ENCODE results near the gene RAMP2. TPM values are rescaled to one million over a fixed set of nuclear protein-coding genes. Genes with fewer than 3 reads are reported as not detected.

Gene RAMP2
- total RNA-seq, 4 donors from 2014 or later = 51.3 to 90.6 (median 68.1) TPM

DNA sequence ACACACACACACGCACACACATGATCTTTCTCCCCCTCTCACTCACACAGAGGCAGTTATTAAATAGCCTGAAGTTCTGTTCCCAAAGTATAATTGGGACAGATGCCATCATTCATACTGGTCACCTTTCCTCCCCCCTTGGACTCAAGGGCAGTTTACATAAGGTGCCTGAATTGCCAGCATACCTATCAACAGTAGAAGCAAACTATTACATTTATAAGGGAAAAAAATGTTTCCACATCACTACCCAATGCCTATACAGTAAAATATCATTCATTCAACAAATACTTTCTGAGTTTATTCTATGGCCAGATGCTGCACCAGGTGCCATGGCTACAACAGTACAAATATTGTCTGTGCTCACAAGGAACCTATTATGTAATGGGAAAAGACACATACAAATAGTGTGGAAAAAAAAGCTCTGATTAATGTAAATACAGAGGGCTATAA lies 43.9 kb downstream of the RAMP2 start:
- TF ChIP-seq, protein P1, sequence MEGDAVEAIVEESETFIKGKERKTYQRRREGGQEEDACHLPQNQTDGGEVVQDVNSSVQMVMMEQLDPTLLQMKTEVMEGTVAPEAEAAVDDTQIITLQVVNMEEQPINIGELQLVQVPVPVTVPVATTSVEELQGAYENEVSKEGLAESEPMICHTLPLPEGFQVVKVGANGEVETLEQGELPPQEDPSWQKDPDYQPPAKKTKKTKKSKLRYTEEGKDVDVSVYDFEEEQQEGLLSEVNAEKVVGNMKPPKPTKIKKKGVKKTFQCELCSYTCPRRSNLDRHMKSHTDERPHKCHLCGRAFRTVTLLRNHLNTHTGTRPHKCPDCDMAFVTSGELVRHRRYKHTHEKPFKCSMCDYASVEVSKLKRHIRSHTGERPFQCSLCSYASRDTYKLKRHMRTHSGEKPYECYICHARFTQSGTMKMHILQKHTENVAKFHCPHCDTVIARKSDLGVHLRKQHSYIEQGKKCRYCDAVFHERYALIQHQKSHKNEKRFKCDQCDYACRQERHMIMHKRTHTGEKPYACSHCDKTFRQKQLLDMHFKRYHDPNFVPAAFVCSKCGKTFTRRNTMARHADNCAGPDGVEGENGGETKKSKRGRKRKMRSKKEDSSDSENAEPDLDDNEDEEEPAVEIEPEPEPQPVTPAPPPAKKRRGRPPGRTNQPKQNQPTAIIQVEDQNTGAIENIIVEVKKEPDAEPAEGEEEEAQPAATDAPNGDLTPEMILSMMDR (IDR thresholded peaks at IDR 0.05) = no peak
- no peak for DNase-seq (ENCODE audit: low spot score)
- no peak for ATAC-seq (ENCODE audit: low FRiP score)

- no peak for DNase-seq (ENCODE audit: low spot score)
- ATAC-seq (ENCODE audit: low FRiP score) = no peak
These were observed 45.2 kb downstream of the RAMP2 start for GRCh38 chr17:42806249-42806648.

DNA sequence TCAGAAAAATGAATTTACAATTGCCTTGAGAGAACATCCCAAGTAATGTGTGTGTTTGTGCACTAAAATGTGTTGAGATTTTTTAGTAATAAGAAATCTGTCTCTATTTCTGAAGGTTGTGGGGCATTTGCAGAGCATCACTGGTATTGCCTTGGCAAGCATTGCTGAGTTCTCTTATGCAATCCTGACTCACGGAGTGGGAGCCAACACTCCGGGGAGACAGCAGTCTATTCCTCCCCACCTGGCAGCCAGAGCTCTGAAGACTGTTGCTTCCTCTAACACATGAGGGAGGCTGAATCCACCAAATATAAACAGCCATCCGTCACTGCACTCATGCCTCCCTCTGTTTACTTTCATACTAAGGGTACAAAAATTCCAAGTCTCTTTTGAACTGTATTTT lies 48.2 kb downstream of the RAMP2 start:
- TF ChIP-seq, protein P1 (IDR thresholded peaks at IDR 0.05) = no peak
- DNase-seq (ENCODE audit: low spot score) (no peak), ATAC-seq (ENCODE audit: low FRiP score) (peak; percentile 97)

More at GRCh38 chr17:42806249-42806648, 45.2 kb downstream of the RAMP2 start:
- TF ChIP-seq, protein P1 (IDR thresholded peaks at IDR 0.05) = no peak

Small RNA genes lying within 50 kb of the gene (small RNA-seq; reads per million reads assigned to genes)
- not detected for gene HMGN2P15

Other genes with a start within 250 kb of the RAMP2 start
- gene NAGLU, start 225.0 kb upstream of the RAMP2 start, total RNA-seq = 10 to 100 TPM; 48.5 to 80.9 (median 57.3) TPM
- gene HSD17B1, start 208.3 kb upstream of the RAMP2 start, total RNA-seq = 1 to 10 TPM; 1.6 to 8.7 (median 3.4) TPM
- gene COASY, start 199.1 kb upstream of the RAMP2 start, total RNA-seq = 10 to 100 TPM; 21.8 to 33.5 (median 26.2) TPM
- gene MLX, start 194.1 kb upstream of the RAMP2 start, total RNA-seq = 10 to 100 TPM; 41.8 to 53.0 (median 50.3) TPM
- gene PSMC3IP, start 183.5 kb upstream of the RAMP2 start, total RNA-seq = 1 to 10 TPM; 1.7 to 4.7 (median 3.3) TPM
- gene RETREG3, start 151.9 kb upstream of the RAMP2 start, total RNA-seq = 10 to 100 TPM; 37.0 to 70.3 (median 55.5) TPM
- 10 to 100 TPM; 19.8 to 45.8 (median 27.1) TPM for gene TUBG1, start 151.5 kb upstream of the RAMP2 start, total RNA-seq
- gene TUBG2, start 101.9 kb upstream of the RAMP2 start, total RNA-seq = 10 to 100 TPM; 16.5 to 27.9 (median 20.0) TPM
- gene PLEKHH3, start 84.2 kb upstream of the RAMP2 start, total RNA-seq = 10 to 100 TPM in 3 of 4 donors, 1 to 10 TPM in 1; 3.8 to 29.6 (median 12.1) TPM
- gene CCR10, start 79.4 kb upstream of the RAMP2 start, total RNA-seq = 1 to 10 TPM in 3 of 4 donors, not detected in 1; 1.3 to 3.0 (median 1.9) TPM
- 1 to 10 TPM; 1.8 to 9.0 (median 4.2) TPM for gene CNTNAP1, start 78.7 kb upstream of the RAMP2 start, total RNA-seq
- gene EZH1, start 16.2 kb upstream of the RAMP2 start, total RNA-seq = 10 to 100 TPM; 42.0 to 91.1 (median 50.9) TPM
- 10 to 100 TPM; 44.3 to 53.4 (median 48.4) TPM for gene VPS25, start 12.2 kb downstream of the RAMP2 start, total RNA-seq
- 1 to 10 TPM in 2 of 4 donors, under 1 TPM in 2; 0.50 to 3.9 (median 1.4) TPM for gene WNK4, start 19.4 kb downstream of the RAMP2 start, total RNA-seq
- gene COA3, start 37.5 kb downstream of the RAMP2 start, total RNA-seq = 10 to 100 TPM; 39.9 to 82.7 (median 71.2) TPM
- gene CNTD1, start 37.6 kb downstream of the RAMP2 start, total RNA-seq = 1 to 10 TPM in 1 of 4 donors, under 1 TPM in 1, not detected in 2; 0.09 to 2.9 TPM
- gene BECN1, start 63.1 kb downstream of the RAMP2 start, total RNA-seq = 100 to 1,000 TPM in 1 of 4 donors, 10 to 100 TPM in 3; 75.0 to 118 (median 88.7) TPM
- 100 to 1,000 TPM in 1 of 4 donors, 10 to 100 TPM in 3; 72.1 to 122 (median 77.8) TPM for gene PSME3, start 72.2 kb downstream of the RAMP2 start, total RNA-seq
- 10 to 100 TPM in 1 of 4 donors, 1 to 10 TPM in 3; 3.2 to 12.5 (median 5.4) TPM for gene AOC2, start 83.4 kb downstream of the RAMP2 start, total RNA-seq
- 100 to 1,000 TPM; 106 to 221 (median 175) TPM for gene AOC3, start 90.0 kb downstream of the RAMP2 start, total RNA-seq
- not detected for gene G6PC1, start 139.6 kb downstream of the RAMP2 start, total RNA-seq
- gene AARSD1, start 203.2 kb downstream of the RAMP2 start, total RNA-seq = 10 to 100 TPM; 17.8 to 36.0 (median 20.2) TPM
- 1 to 10 TPM in 1 of 4 donors, not detected in 3; 1.2 TPM for gene PTGES3L, start 218.9 kb downstream of the RAMP2 start, total RNA-seq
- 10 to 100 TPM in 2 of 4 donors, 1 to 10 TPM in 2; 8.5 to 12.4 (median 10.6) TPM for gene RUNDC1, start 219.3 kb downstream of the RAMP2 start, total RNA-seq
- gene RPL27, start 237.2 kb downstream of the RAMP2 start, total RNA-seq = 1,000 to 10,000 TPM in 3 of 4 donors, 100 to 1,000 TPM in 1; 852 to 1,453 (median 1,237) TPM
- 100 to 1,000 TPM in 1 of 4 donors, 10 to 100 TPM in 3; 29.1 to 108 (median 34.4) TPM for gene IFI35, start 245.6 kb downstream of the RAMP2 start, total RNA-seq

Measured in omental fat pad (tissue), 4 donors.